NB4 (cell line): ENCODE measurements around the gene CFAP70.

Source experiments
- CTCF ChIP-seq: IDR thresholded peaks from one replicate; pipeline ENCODE4 v1.5.1; 2012; ENCODE audit warnings: low read depth, low read length
- MAX ChIP-seq: IDR thresholded peaks from 2 replicates; pipeline ENCODE4 v1.6.1; 2011; ENCODE audit warnings: low read depth, low read length
- POLR2A ChIP-seq: IDR thresholded peaks from 2 replicates; pipeline ENCODE4 v1.6.1; 2011; ENCODE audit warnings: mild to moderate bottlenecking; ENCODE audit not compliant: insufficient read length; ENCODE audit errors: extremely low read depth

- no peak for TF ChIP-seq CTCF
- TF ChIP-seq POLR2A, result no peak
- TF ChIP-seq MAX, result no peak
Measured at GRCh38 chr10:73262105-73262730, 96.4 kb downstream of the CFAP70 start.
